ENCODE data around the gene HMGXB4. TPM values are rescaled to one million over a fixed set of nuclear protein-coding genes. Genes with fewer than 3 reads are reported as not detected.

HMGXB4 gene
- total and polyA plus RNA-seq, 2 of the 8 experiments (the other 6 are each of a cell fraction or from before 2014, with no cell fraction given) = 20.9 to 41.3 TPM

DNA sequence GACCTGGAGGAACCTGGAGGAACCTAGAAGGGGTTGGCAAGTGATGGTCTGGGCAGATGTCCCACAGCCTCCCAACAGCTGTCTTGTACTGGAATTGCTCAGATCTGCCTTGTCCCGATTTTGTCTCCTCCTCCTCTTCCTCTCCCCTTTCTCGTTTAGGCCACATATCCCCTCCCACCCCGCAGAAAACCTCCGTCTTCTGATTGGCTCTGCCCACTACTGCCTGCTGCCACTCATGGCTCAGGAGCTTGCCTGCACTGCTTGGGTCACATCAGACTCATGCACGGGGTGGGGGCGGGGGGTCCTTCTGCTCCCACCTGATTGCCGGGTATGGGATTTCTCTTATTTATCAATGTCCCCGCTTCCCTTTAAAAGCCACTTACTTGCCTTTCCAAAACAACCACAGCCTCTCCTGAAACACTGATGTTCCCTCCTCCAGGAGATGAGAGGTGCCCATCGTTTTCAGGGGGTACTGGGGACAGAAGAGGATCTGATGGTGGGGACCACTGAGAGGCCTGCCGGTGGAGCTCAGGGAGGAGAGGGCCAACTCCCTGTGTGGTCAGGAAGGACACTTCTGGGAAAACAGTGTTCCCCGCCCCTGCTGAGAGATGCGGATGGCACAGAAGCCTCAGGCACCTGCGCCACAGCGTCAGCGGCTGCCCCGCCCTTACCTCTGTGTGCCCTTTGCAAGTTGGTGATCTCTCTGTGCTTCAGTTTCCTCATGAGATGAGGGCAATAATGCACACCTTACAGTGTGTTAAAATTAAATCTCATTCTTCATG is 57.1 kb downstream of the HMGXB4 start:
- FAIRE-seq = no peak
- Histone ChIP-seq H2AFZ (ENCODE audit: low read length) (no peak overlapping the region), H3K79me1 (ENCODE audit: low read depth, low read length) (peaks cover 7% of the 10 kb centered on the region), H3K4me2 (ENCODE audit: insufficient read depth in 1 of 2, low read depth in 2 of 2, low read length in 2 of 2) (no peak overlapping the region), H3K18ac (ENCODE audit: extremely low read depth, low read length) (no peak overlapping the region), H2BK20ac (ENCODE audit: low read length) (no peak overlapping the region), H3K14ac (ENCODE audit: insufficient read length) (no peak overlapping the region), H4K20me1 (replicated peaks in 1 of 2; ENCODE audit: control insufficient read depth in 1 of 2, insufficient read depth in 2 of 2, low read length in 2 of 2) (peaks cover 2 to 6% of the 10 kb centered on the region in 2 experiments), H3K36me3 (ENCODE audit: control insufficient read depth in 2 of 4, insufficient read depth in 4 of 4, low read length in 3 of 4) (no peaks in the 10 kb centered on the region; a peak in 1 of 8 replicates), H3K79me2 (ENCODE audit: control insufficient read depth in 1 of 2, insufficient read depth in 2 of 2, low read length in 2 of 2) (no peaks in the 10 kb centered on the region), H2BK12ac (ENCODE audit: low read depth, low read length) (no peak overlapping the region), H3K27me3 (replicated peaks in 1 of 4; ENCODE audit: control insufficient read depth in 3 of 4, extremely low read depth in 1 of 4, insufficient read depth in 3 of 4, low read length in 3 of 4) (no peaks in the 10 kb centered on the region), H3K4ac (replicated peaks; ENCODE audit: insufficient read length, low read depth, low read length) (no peak overlapping the region), H3K9me3 (ENCODE audit: insufficient read depth in 2 of 2, low read depth in 1 of 2, low read length in 1 of 2) (no peaks in the 10 kb centered on the region), H4K5ac (ENCODE audit: insufficient read length, low read depth, low read length) (no peak overlapping the region), H3K27ac (ENCODE audit: low read depth, low read length) (no peak overlapping the region), H3K56ac (replicated peaks; ENCODE audit: insufficient read length, low read depth, low read length) (no peak overlapping the region), H3K23ac (ENCODE audit: insufficient read length) (no peak overlapping the region), H4K91ac (replicated peaks; ENCODE audit: insufficient read length, low read length) (peak overlapping the region; percentile 34), H2BK120ac (replicated peaks; ENCODE audit: low read depth, low read length) (no peak overlapping the region), H4K8ac (ENCODE audit: extremely low read depth, insufficient read depth, low read length) (no peak overlapping the region), H3K23me2 (ENCODE audit: low read depth, low read length) (no peaks in the 10 kb centered on the region), H3K4me3 (ENCODE audit: extremely low read depth in 1 of 4, insufficient read depth in 2 of 4, low read depth in 3 of 4, low read length in 4 of 4) (no peak overlapping the region), H2BK15ac (ENCODE audit: low read length) (no peak overlapping the region), H2BK5ac (ENCODE audit: low read depth, low read length) (no peak overlapping the region), H2AK5ac (ENCODE audit: low read depth, low read length) (0 out of 2 replicates have a peak overlapping the region, but pooled peaks have one; percentile 75), H3K9ac (replicated peaks in 1 of 4; ENCODE audit: extremely low read depth in 1 of 4, low read depth in 3 of 4, low read length in 3 of 4) (no peak overlapping the region), H3K4me1 (replicated peaks in 1 of 4; ENCODE audit: control insufficient read depth in 3 of 4, insufficient read depth in 4 of 4, low read length in 3 of 4) (peaks cover 0 to 2% (median 0%) of the 10 kb centered on the region in 4 experiments; a peak in 3 of 7 replicates)
- 83% methylated on average over 16 of the region's 16 CpGs; no CpG with 5 or more reads in 1 of the 2 experiments for WGBS, 2 experiments (ENCODE audit: extremely low coverage in 1 of 2, insufficient coverage in 1 of 2, insufficient read length in 1 of 2, insufficient replicate concordance in 2 of 2, low coverage in 1 of 2, low lambda C conversion rate in 2 of 2, missing lambda C conversion rate in 1 of 2)
- ChIA-PET CTCF (ENCODE audit: partially characterized antibody) (interaction anchor here (1.1 kb wide), 1 partner anchor 10 kb away, joined by 4 read pairs; no protein-coding TSS in a partner anchor), POLR2A (ENCODE audit: partially characterized antibody) (interaction anchor here (1.5 kb wide), 2 partner anchors 13 to 31 kb away, joined by 3 to 4 read pairs; no protein-coding TSS in a partner anchor)
- TF ChIP-seq HDAC6 (IDR thresholded peaks at IDR 0.05; ENCODE audit: low read depth, low read length) (no peak), CBX5 (IDR thresholded peaks at IDR 0.05; ENCODE audit: low read depth, low read length) (no peak), CHD2 (IDR thresholded peaks at IDR 0.05; ENCODE audit: low read length) (0 out of 2 replicates have a peak, but pooled peaks have one; percentile 53)
- no peak for DNase-seq (ENCODE audit: low read depth in 1 of 2, low spot score in 2 of 2)

Measured in H1 (cell line).